SU-DHL-6 (cell line): ENCODE results near the gene SLC4A8.

Experiments used
- H2AFZ ChIP-seq: fragments of 200-600 bp; sonication (generic); 2 replicates; pipeline ENCODE4 v1.6.1; 2014; ENCODE audit warnings: low read depth, mild to moderate bottlenecking, moderate library complexity, mixed read lengths, antibody characterized with exemption, low read length; ENCODE audit not compliant: severe bottlenecking
- H3F3A ChIP-seq: fragments of 200-600 bp; shearing (Covaris generic); 2 replicates; pipeline ENCODE4 v1.6.0; 2016; ENCODE audit warnings: antibody characterized with exemption, mild to moderate bottlenecking; ENCODE audit not compliant: insufficient read depth
- H3K27ac ChIP-seq: fragments of 200-600 bp; sonication (generic); 2 replicates; pipeline ENCODE4 v1.5.1; 2016; ENCODE audit warnings: low read depth, mild to moderate bottlenecking, low read length, moderate library complexity, mixed read lengths
- H3K27me3 ChIP-seq: fragments of 200-600 bp; sonication (generic), shearing (Covaris generic); 2 replicates; pipeline ENCODE4 v1.6.0; 2014; ENCODE audit warnings: mild to moderate bottlenecking, low read length
- H3K36me3 ChIP-seq: fragments of 200-600 bp; sonication (generic); 2 replicates; pipeline ENCODE4 v1.6.1; 2014; ENCODE audit warnings: mild to moderate bottlenecking, low read length, mixed read lengths
- H3K4me2 ChIP-seq: fragments of 300-600, 200-600 bp; shearing (Covaris generic), sonication (generic); 2 replicates; pipeline ENCODE4 v1.6.0; 2014; ENCODE audit warnings: low read length, low read depth, mild to moderate bottlenecking; ENCODE audit not compliant: poor library complexity, severe bottlenecking
- H3K4me3 ChIP-seq: fragments of 200-600 bp; sonication (generic); 2 replicates; pipeline ENCODE4 v1.5.1; 2014; ENCODE audit warnings: antibody characterized with exemption, low read length, mild to moderate bottlenecking, mixed read lengths; ENCODE audit not compliant: insufficient read depth, poor library complexity, severe bottlenecking
- H3K79me2 ChIP-seq: fragments of 200-600 bp; sonication (generic); 2 replicates; pipeline ENCODE4 v1.6.1; 2014; ENCODE audit warnings: mild to moderate bottlenecking, low read length, moderate library complexity; ENCODE audit not compliant: insufficient read depth
- H3K9ac ChIP-seq: fragments of 200-600 bp; sonication (generic); 2 replicates; pipeline ENCODE4 v1.7.0; 2014; ENCODE audit warnings: mild to moderate bottlenecking, low read length
- H3K9me2 ChIP-seq: fragments of 200-600 bp; sonication (generic); replicated peaks from 2 replicates; pipeline ENCODE4 v1.6.1; 2014; ENCODE audit warnings: low read length; ENCODE audit not compliant: insufficient read depth
- H3K9me3 ChIP-seq: fragments of 200-600 bp; sonication (generic); 2 replicates; pipeline ENCODE4 v1.6.1; 2014; ENCODE audit warnings: low read length, mixed read lengths; ENCODE audit not compliant: insufficient read depth
- H4K20me1 ChIP-seq: fragments of 200-600 bp; sonication (generic); 2 replicates; pipeline ENCODE4 v1.6.1; 2014; ENCODE audit warnings: low read depth, mild to moderate bottlenecking, antibody characterized with exemption, low read length, moderate library complexity, mixed read lengths
- EZH2phosphoT487 ChIP-seq: fragments of 200-600 bp; sonication (generic), shearing (Covaris generic); conservative IDR thresholded peaks from 2 replicates; pipeline ENCODE4 v1.6.1; 2018; ENCODE audit warnings: mild to moderate bottlenecking, antibody characterized with exemption, low read length, moderate library complexity, mixed read lengths
- TF ChIP-seq, protein P1 (sequence below): fragments of 200-600 bp; sonication (generic); IDR thresholded peaks from one replicate; pipeline ENCODE4 v1.5.1; 2017; ENCODE audit warnings: antibody characterized with exemption, mild to moderate bottlenecking, low read length, moderate library complexity; ENCODE audit not compliant: insufficient read depth, poor library complexity, severe bottlenecking

The SLC4A8 gene

GRCh38 chr12:51547606-51548005 is 123.0 kb downstream of the SLC4A8 start:
- Histone ChIP-seq H3K27ac (no peak overlapping the region), H3K9me3 (no peaks in the 10 kb centered on the region), H3K4me2 (no peak overlapping the region), H3K79me2 (no peaks in the 10 kb centered on the region), H2AFZ (no peak overlapping the region), H4K20me1 (no peaks in the 10 kb centered on the region), H3K4me3 (no peak overlapping the region), H3K27me3 (peaks cover 6% of the 10 kb centered on the region; the same call in 1 of the 2 replicates), H3F3A (no peaks in the 10 kb centered on the region), H3K36me3 (no peaks in the 10 kb centered on the region), H3K9ac (no peak overlapping the region), H3K9me2 (no peaks in the 10 kb centered on the region)
- no peak for TF ChIP-seq EZH2phosphoT487
- TF ChIP-seq, protein P1, sequence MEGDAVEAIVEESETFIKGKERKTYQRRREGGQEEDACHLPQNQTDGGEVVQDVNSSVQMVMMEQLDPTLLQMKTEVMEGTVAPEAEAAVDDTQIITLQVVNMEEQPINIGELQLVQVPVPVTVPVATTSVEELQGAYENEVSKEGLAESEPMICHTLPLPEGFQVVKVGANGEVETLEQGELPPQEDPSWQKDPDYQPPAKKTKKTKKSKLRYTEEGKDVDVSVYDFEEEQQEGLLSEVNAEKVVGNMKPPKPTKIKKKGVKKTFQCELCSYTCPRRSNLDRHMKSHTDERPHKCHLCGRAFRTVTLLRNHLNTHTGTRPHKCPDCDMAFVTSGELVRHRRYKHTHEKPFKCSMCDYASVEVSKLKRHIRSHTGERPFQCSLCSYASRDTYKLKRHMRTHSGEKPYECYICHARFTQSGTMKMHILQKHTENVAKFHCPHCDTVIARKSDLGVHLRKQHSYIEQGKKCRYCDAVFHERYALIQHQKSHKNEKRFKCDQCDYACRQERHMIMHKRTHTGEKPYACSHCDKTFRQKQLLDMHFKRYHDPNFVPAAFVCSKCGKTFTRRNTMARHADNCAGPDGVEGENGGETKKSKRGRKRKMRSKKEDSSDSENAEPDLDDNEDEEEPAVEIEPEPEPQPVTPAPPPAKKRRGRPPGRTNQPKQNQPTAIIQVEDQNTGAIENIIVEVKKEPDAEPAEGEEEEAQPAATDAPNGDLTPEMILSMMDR = no peak

GRCh38 chr12:51548241-51548640 is 123.6 kb downstream of the SLC4A8 start:
- H3K27me3 ChIP-seq = peaks cover 6% of the 10 kb centered on the region; the same call in 1 of the 2 replicates
- H3K27ac ChIP-seq = no peak overlapping the region
- H3F3A ChIP-seq = no peaks in the 10 kb centered on the region
- H4K20me1 ChIP-seq = no peaks in the 10 kb centered on the region
- no peak overlapping the region for H3K4me3 ChIP-seq
- no peak overlapping the region for H3K4me2 ChIP-seq
- TF ChIP-seq, protein P1 = no peak
- TF ChIP-seq EZH2phosphoT487 = no peak
- no peaks in the 10 kb centered on the region for H3K79me2 ChIP-seq
- no peak overlapping the region for H3K9ac ChIP-seq
- no peaks in the 10 kb centered on the region for H3K9me2 ChIP-seq
- no peaks in the 10 kb centered on the region for H3K9me3 ChIP-seq
- no peak overlapping the region for H2AFZ ChIP-seq
- H3K36me3 ChIP-seq = no peaks in the 10 kb centered on the region

DNA sequence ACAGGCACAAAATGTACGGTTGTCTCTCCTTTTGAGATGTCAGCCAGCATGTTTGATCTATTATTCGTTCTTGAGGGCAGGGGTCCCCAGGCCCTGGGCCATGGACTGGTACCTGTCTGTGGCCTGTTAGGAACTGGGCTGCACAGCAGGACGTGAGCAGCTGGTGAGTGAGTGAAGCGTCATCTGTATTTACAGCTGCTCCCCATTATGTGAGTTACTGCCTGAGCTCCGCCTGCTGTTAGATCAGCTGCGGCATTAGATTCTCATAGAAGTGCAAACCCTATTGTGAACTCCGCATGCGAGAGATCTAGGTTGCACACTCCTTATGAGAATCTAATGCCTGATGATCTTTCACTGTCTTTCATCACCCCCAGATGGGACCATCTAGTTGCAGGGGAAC is 125.0 kb downstream of the SLC4A8 start:
- Histone ChIP-seq H2AFZ (no peak overlapping the region), H3K27me3 (peaks cover 6% of the 10 kb centered on the region; the same call in 1 of the 2 replicates), H3K4me2 (no peak overlapping the region), H3K9ac (no peak overlapping the region), H3K9me3 (no peaks in the 10 kb centered on the region), H3K36me3 (no peaks in the 10 kb centered on the region), H4K20me1 (no peaks in the 10 kb centered on the region), H3K9me2 (no peaks in the 10 kb centered on the region), H3K27ac (no peak overlapping the region), H3K79me2 (no peaks in the 10 kb centered on the region), H3F3A (no peaks in the 10 kb centered on the region), H3K4me3 (no peak overlapping the region)
- TF ChIP-seq EZH2phosphoT487 = no peak
- TF ChIP-seq, protein P1 = no peak
